ENCODE results near the gene ZNF433. TPM values are rescaled to one million over a fixed set of nuclear protein-coding genes. Genes with fewer than 3 reads are reported as not detected.

ZNF433 gene
- total and polyA plus RNA-seq, 2 donors from 2014 or later = 10.5 to 13.6 TPM

DNA sequence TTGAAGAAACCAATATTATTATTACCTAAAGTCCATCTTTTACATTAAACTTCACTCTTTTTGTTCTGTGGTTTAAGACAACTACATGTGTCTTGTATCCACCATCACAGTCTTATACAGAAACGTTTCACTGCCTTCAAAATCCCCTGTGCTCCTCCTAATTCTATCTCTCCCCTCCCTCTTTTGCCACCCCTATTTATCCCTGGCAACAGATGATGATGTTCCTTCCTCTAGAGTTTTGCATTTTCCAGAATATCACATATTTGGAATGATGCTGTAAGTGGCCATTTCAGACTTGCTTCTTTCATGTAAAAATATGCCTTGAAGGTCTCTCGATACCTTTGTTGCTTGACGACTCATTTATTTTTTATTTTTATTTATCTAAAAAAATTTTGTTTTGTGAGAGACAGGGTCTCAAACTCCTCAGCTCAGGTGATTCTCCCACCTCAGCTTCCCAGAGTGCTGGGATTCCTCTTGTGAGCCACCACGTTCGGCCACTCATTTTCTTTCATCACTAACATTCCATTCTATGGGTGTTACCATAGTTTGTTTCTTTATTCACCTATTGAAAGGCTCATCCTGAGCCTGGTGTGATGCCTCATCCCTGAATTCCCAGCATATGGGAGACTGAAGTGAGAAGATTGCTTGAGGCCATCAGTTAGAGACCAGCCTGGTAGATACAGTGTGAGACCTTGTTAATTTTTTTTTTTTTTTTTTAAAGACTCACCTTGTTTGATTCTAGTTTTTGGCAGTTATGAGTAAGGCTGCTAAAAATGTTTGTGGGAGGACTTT lies 62.3 kb downstream of the ZNF433 start:
- peaks cover 2 to 16% (median 8%) of the 10 kb centered on the region in 3 donors for H3K36me3 ChIP-seq (ENCODE audit: control insufficient read depth in 2 of 3, insufficient read depth in 3 of 3, low read length in 3 of 3)
- no peak overlapping the region for H3K27ac ChIP-seq (ENCODE audit: low read depth in 2 of 2, low read length in 2 of 2)
- no peaks in the 10 kb centered on the region for H3K4me1 ChIP-seq (ENCODE audit: control insufficient read depth in 2 of 3, insufficient read depth in 2 of 3, low read depth in 1 of 3, low read length in 3 of 3)
- peaks cover 2 to 19% (median 2%) of the 10 kb centered on the region in 3 donors for H3K9me3 ChIP-seq (ENCODE audit: control insufficient read depth in 2 of 3, insufficient read depth in 1 of 3, low read length in 3 of 3)
- intact Hi-C loops (cut with DNase I) = no loop called here
- DNase-seq (no peak), FAIRE-seq (no peak)
- no peak for TF ChIP-seq CTCF (IDR thresholded peaks at IDR 0.05; ENCODE audit: borderline replicate concordance, extremely low read depth, insufficient read depth)
- H3K9ac ChIP-seq (ENCODE audit: low read length in 3 of 3) = no peak overlapping the region
- no peaks in the 10 kb centered on the region for H3K27me3 ChIP-seq (ENCODE audit: control insufficient read depth, insufficient read depth, low read length)
- H3K4me3 ChIP-seq (ENCODE audit: low read length in 3 of 3) = no peak overlapping the region

GRCh38 chr19:11971041-11971440 lies 64.4 kb downstream of the ZNF433 start:
- Histone ChIP-seq H3K36me3 (ENCODE audit: control insufficient read depth in 2 of 3, insufficient read depth in 3 of 3, low read length in 3 of 3) (peaks cover 0 to 2% (median 0%) of the 10 kb centered on the region in 3 donors), H3K27ac (ENCODE audit: low read depth in 2 of 2, low read length in 2 of 2) (no peak overlapping the region), H3K4me1 (ENCODE audit: control insufficient read depth in 2 of 3, insufficient read depth in 2 of 3, low read depth in 1 of 3, low read length in 3 of 3) (no peaks in the 10 kb centered on the region), H3K9me3 (ENCODE audit: control insufficient read depth in 2 of 3, insufficient read depth in 1 of 3, low read length in 3 of 3) (peaks cover 0 to 3% (median under 1%) of the 10 kb centered on the region in 3 donors), H3K27me3 (ENCODE audit: control insufficient read depth, insufficient read depth, low read length) (no peaks in the 10 kb centered on the region), H3K4me3 (ENCODE audit: low read length in 3 of 3) (no peak overlapping the region), H3K9ac (ENCODE audit: low read length in 3 of 3) (no peak overlapping the region)
- DNase-seq = no peak
- intact Hi-C loops (cut with DNase I) = no loop called here
- no peak for TF ChIP-seq CTCF (IDR thresholded peaks at IDR 0.05; ENCODE audit: borderline replicate concordance, extremely low read depth, insufficient read depth)
- no peak for FAIRE-seq

- H3K9me3 ChIP-seq (ENCODE audit: control insufficient read depth in 2 of 3, insufficient read depth in 1 of 3, low read length in 3 of 3) = no peaks in the 10 kb centered on the region
- DNase-seq (no peak), FAIRE-seq (no peak)
- no peak overlapping the region for H3K27ac ChIP-seq (ENCODE audit: low read depth in 2 of 2, low read length in 2 of 2)
- no peak overlapping the region for H3K9ac ChIP-seq (ENCODE audit: low read length in 3 of 3)
- peaks cover 0 to 2% (median 0%) of the 10 kb centered on the region in 3 donors for H3K36me3 ChIP-seq (ENCODE audit: control insufficient read depth in 2 of 3, insufficient read depth in 3 of 3, low read length in 3 of 3)
- intact Hi-C loops (cut with DNase I) = no loop called here
- TF ChIP-seq CTCF (IDR thresholded peaks at IDR 0.05; ENCODE audit: borderline replicate concordance, extremely low read depth, insufficient read depth) = no peak
- no peak overlapping the region for H3K4me3 ChIP-seq (ENCODE audit: low read length in 3 of 3)
- H3K27me3 ChIP-seq (ENCODE audit: control insufficient read depth, insufficient read depth, low read length) = no peaks in the 10 kb centered on the region
- no peaks in the 10 kb centered on the region for H3K4me1 ChIP-seq (ENCODE audit: control insufficient read depth in 2 of 3, insufficient read depth in 2 of 3, low read depth in 1 of 3, low read length in 3 of 3)
Observed at GRCh38 chr19:11970174-11970573, 65.3 kb downstream of the ZNF433 start.

Measured in kidney (tissue), 14 donors.